ENCODE data around the gene PTPRQ. TPM values are rescaled to one million over a fixed set of nuclear protein-coding genes. Genes with fewer than 3 reads are reported as not detected.

PTPRQ gene
- total RNA-seq, 1 experiment from 2014 or later, result not detected

DNA sequence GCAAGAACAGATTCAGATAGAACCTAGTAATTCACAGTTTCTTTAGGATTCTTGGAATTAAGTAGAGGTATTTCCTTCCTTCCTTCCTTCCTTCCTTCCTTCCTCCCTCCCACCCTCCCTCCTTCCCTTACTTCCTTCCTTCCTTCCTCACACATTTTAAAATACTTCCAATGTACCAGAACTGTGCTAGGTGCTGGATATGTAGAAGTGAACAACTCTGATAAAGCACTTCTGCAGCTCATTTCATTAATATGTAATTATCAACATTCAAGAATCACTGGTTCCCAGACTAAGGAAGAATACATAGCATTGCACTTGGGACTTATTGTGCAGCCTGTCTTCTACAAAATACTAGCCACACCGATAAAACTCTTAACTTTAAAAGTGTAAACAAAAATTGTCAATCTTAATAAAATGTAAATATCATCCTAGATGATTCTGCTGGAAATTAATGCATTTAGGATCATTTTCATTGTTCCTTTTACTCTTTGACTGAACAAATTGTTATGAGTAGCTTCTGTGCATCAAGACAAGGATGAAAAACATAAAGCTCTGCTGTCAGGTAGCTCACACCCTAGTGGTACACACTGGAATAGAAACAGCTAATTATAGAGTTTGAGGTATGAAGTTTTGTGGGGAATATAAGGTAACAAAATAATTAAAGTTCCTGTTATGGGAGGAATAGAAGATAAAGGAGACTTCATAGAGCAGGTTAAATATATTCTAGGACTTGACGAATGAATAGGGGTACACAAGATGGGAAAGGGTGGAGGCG lies 163.5 kb downstream of the PTPRQ start:
- Histone ChIP-seq H3K4me1 (ENCODE audit: control insufficient read depth, insufficient read depth, low read length) (no peaks in the 10 kb centered on the region), H3K36me3 (ENCODE audit: control insufficient read depth, insufficient read depth, low read length) (no peaks in the 10 kb centered on the region), H3K4me3 (ENCODE audit: low read depth in 2 of 2, low read length in 2 of 2) (no peak overlapping the region), H3K9me3 (ENCODE audit: control insufficient read depth, insufficient read depth, low read depth, low read length) (no peaks in the 10 kb centered on the region), H3K27me3 (ENCODE audit: control insufficient read depth, insufficient read depth, low read length) (no peaks in the 10 kb centered on the region), H3K27ac (ENCODE audit: low read length) (no peak overlapping the region)
- no TSS peak for BruUV-seq (replicated peaks)
- ChIA-PET POLR2A (no interaction called here), CTCF (interaction anchor here (0.5 kb wide), 1 partner anchor 240 kb away, joined by 4 read pairs; no protein-coding TSS in a partner anchor)
- ATAC-seq (no peak), DNase-seq (ENCODE audit: low read depth, low spot score) (no peak)
- TF ChIP-seq POLR2AphosphoS5 (IDR thresholded peaks at IDR 0.05; ENCODE audit: low read depth, low read length) (no peak), SIN3A (IDR thresholded peaks at IDR 0.05; ENCODE audit: borderline replicate concordance, insufficient read depth, low read depth, low read length) (no peak), REST (IDR thresholded peaks at IDR 0.05; ENCODE audit: insufficient read depth in 1 of 2, low read depth in 2 of 2, low read length in 1 of 2) (no peak), CTCF (IDR thresholded peaks at IDR 0.05) (no peak; the same call in 1 of the 2 replicates), TCF7L2 (IDR thresholded peaks at IDR 0.05; ENCODE audit: low read depth, low read length) (no peak)
- intact Hi-C loops (cut with micrococcal nuclease; ENCODE audit: unreplicated experiment), result no loop called here
- in situ Hi-C loops (cut with HindIII; ENCODE audit: low pct_unique_long_range_greater_than_20kb, low sequenced_read_pairs), result no loop called here

DNA sequence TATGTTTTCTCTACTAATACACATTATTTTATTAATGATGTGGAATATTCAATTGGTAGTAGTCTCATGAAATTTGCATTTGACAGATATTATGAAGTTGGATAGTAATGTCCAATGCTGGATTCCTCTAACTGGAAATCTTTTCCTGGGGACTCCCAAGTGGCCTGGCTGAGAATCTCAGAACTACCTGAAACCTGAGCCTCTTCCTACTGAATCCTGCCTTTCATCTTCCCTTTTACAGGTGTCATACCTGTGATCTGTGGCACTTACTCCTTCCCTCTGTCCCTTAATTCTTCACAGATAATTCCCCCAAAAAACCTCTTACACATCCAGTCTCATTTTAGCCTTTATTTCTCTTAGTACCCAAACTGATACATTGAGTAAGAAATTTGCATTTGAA lies 173.7 kb downstream of the PTPRQ start:
- no peak overlapping the region for H3K27ac ChIP-seq (ENCODE audit: low read length)
- no peaks in the 10 kb centered on the region for H3K36me3 ChIP-seq (ENCODE audit: control insufficient read depth, insufficient read depth, low read length)
- intact Hi-C loops (cut with micrococcal nuclease; ENCODE audit: unreplicated experiment) (no loop called here), in situ Hi-C loops (cut with HindIII; ENCODE audit: low pct_unique_long_range_greater_than_20kb, low sequenced_read_pairs) (no loop called here)
- no peak for TF ChIP-seq SIN3A (IDR thresholded peaks at IDR 0.05; ENCODE audit: borderline replicate concordance, insufficient read depth, low read depth, low read length)
- TF ChIP-seq REST (IDR thresholded peaks at IDR 0.05; ENCODE audit: insufficient read depth in 1 of 2, low read depth in 2 of 2, low read length in 1 of 2), result no peak
- no peak for TF ChIP-seq POLR2AphosphoS5 (IDR thresholded peaks at IDR 0.05; ENCODE audit: low read depth, low read length)
- no peak for TF ChIP-seq TCF7L2 (IDR thresholded peaks at IDR 0.05; ENCODE audit: low read depth, low read length)
- TF ChIP-seq CTCF (IDR thresholded peaks at IDR 0.05), result no peak
- no peaks in the 10 kb centered on the region for H3K4me1 ChIP-seq (ENCODE audit: control insufficient read depth, insufficient read depth, low read length)
- ChIA-PET POLR2A (no interaction called here), CTCF (no interaction called here)
- no peak for DNase-seq (ENCODE audit: low read depth, low spot score)
- no TSS peak for BruUV-seq (replicated peaks)
- no peaks in the 10 kb centered on the region for H3K9me3 ChIP-seq (ENCODE audit: control insufficient read depth, insufficient read depth, low read depth, low read length)
- H3K27me3 ChIP-seq (ENCODE audit: control insufficient read depth, insufficient read depth, low read length), result no peaks in the 10 kb centered on the region
- H3K4me3 ChIP-seq (ENCODE audit: low read depth in 2 of 2, low read length in 2 of 2), result no peak overlapping the region
- no peak for ATAC-seq

Data from Panc1 (cell line).